GM19239 (cell line): ENCODE results near the gene THBS3.
"Not testable (repeated sequence)": the region's sequence is repeated elsewhere in the genome, so short reads cannot be mapped to it uniquely, and the experiment has no call there.

Experiments
- DNase-seq: peaks from one replicate; pipeline ENCODE4 v3.0.0; 2011; ENCODE audit warnings: low spot score; ENCODE audit not compliant: insufficient read length
- FAIRE-seq: peaks from 2 replicates; lab custom pipeline; 2011; peaks lifted over from hg19 to GRCh38; lab: Jason Lieb, UNC

THBS3 gene

GRCh38 chr1:155193275-155193990 lies 14.3 kb downstream of the THBS3 start:
- peak; percentile 96 for DNase-seq
- FAIRE-seq = peak; percentile 90

GRCh38 chr1:155192346-155193274 lies 15.1 kb downstream of the THBS3 start:
- DNase-seq = no peak
- no peak for FAIRE-seq

GRCh38 chr1:155191904-155192303 lies 15.8 kb downstream of the THBS3 start:
- no peak for FAIRE-seq

GRCh38 chr1:155189926-155190325 lies 17.8 kb downstream of the THBS3 start:
- not testable (repeated sequence) for FAIRE-seq, DNase-seq

More at GRCh38 chr1:155191904-155192303, 15.8 kb downstream of the THBS3 start:
- no peak for DNase-seq

GRCh38 chr1:155188268-155188667 lies 19.4 kb downstream of the THBS3 start:
- no peak for DNase-seq
- no peak for FAIRE-seq

GRCh38 chr1:155187456-155187891 lies 20.2 kb downstream of the THBS3 start:
- FAIRE-seq = no peak
- no peak for DNase-seq

GRCh38 chr1:155186794-155187455 lies 20.8 kb downstream of the THBS3 start:
- FAIRE-seq (no peak), DNase-seq (no peak)

GRCh38 chr1:155186067-155186793 lies 21.5 kb downstream of the THBS3 start:
- DNase-seq (no peak), FAIRE-seq (no peak)

- peak; percentile 23 for FAIRE-seq
These were observed 22.0 kb downstream of the THBS3 start for GRCh38 chr1:155185783-155186066.

GRCh38 chr1:155184835-155185782 lies 22.6 kb downstream of the THBS3 start:
- peak; percentile 89 for FAIRE-seq
- peak; percentile 98 for DNase-seq

More at GRCh38 chr1:155185783-155186066, 22.0 kb downstream of the THBS3 start:
- DNase-seq = no peak

GRCh38 chr1:155184351-155184811 lies 23.3 kb downstream of the THBS3 start:
- FAIRE-seq (no peak), DNase-seq (no peak)

- no peak for DNase-seq
- FAIRE-seq = no peak
These were observed 23.9 kb downstream of the THBS3 start for GRCh38 chr1:155183775-155184221.

- FAIRE-seq = no peak
- DNase-seq = no peak
These were observed 25.6 kb downstream of the THBS3 start for GRCh38 chr1:155182052-155182550.

GRCh38 chr1:155181371-155182051 lies 26.2 kb downstream of the THBS3 start:
- FAIRE-seq (no peak), DNase-seq (no peak)

- FAIRE-seq = no peak
- DNase-seq = no peak
These were observed 28.3 kb downstream of the THBS3 start for GRCh38 chr1:155179112-155180031.

- DNase-seq (no peak), FAIRE-seq (no peak)
These were observed 29.1 kb downstream of the THBS3 start for GRCh38 chr1:155178441-155179111.

- FAIRE-seq (no peak), DNase-seq (no peak)
These were observed 29.8 kb downstream of the THBS3 start for GRCh38 chr1:155177918-155178281.
